Vagina (tissue), 2 donors: ENCODE results near the gene LARP6.

Source experiments
- CTCF ChIP-seq, 3 experiments: fragments of 450-650 bp in 2 of 3; fragments of 200-600 bp in 1 of 3; sonication (generic) in 1 of 3; IDR thresholded peaks; one replicate each; pipeline ENCODE4 v1.5.1; 2017 to 2019; ENCODE audit warnings: antibody characterized with exemption in 3 of 3, mild to moderate bottlenecking in 2 of 3, moderate library complexity in 2 of 3
- POLR2A ChIP-seq, 2 donors: fragments of 450-650 bp; IDR thresholded peaks; one replicate each; pipeline ENCODE4 v1.6.1; 2017; ENCODE audit warnings: antibody characterized with exemption in 2 of 2, mild to moderate bottlenecking in 2 of 2, moderate library complexity in 2 of 2
- POLR2AphosphoS5 ChIP-seq, 2 donors: sonication (generic); formaldehyde crosslinking; IDR thresholded peaks; one replicate each; pipeline ENCODE4 v1.9.0; 2017; ENCODE audit warnings: antibody characterized with exemption in 2 of 2, mild to moderate bottlenecking in 2 of 2, low read depth in 1 of 2; ENCODE audit not compliant: insufficient read depth in 1 of 2

- no peak for TF ChIP-seq CTCF (IDR thresholded peaks at IDR 0.05)
- TF ChIP-seq POLR2A (IDR thresholded peaks at IDR 0.05), result no peak
- TF ChIP-seq POLR2AphosphoS5 (IDR thresholded peaks at IDR 0.05; ENCODE audit: insufficient read depth in 1 of 2, low read depth in 1 of 2), result no peak
Measured at GRCh38 chr15:70783041-70783440, 70.9 kb downstream of the LARP6 start.
